ENCODE data around the gene NUDT17. TPM values are rescaled to one million over a fixed set of nuclear protein-coding genes. Genes with fewer than 3 reads are reported as not detected.
"Not testable (repeated sequence)": the region's sequence is repeated elsewhere in the genome, so short reads cannot be mapped to it uniquely, and the experiment has no call there.

Gene NUDT17
- total RNA-seq, 1 experiment from 2014 or later = 1.8 TPM

- H3K4me2 ChIP-seq (ENCODE audit: low read length); H3K9ac ChIP-seq (ENCODE audit: low read length); intact Hi-C loops (cut with micrococcal nuclease); H3K9me2 ChIP-seq (ENCODE audit: insufficient read depth); H3K4me1 ChIP-seq (ENCODE audit: control insufficient read depth in 1 of 2, insufficient read depth in 2 of 2, low read length in 2 of 2); POLR2A ChIA-PET; H3K4me3 ChIP-seq (replicated peaks in 1 of 2; ENCODE audit: low read depth in 1 of 2, low read length in 2 of 2); ATAC-seq; H2AFZ ChIP-seq (ENCODE audit: low read depth, low read length, poor library complexity, severe bottlenecking); H3K27ac ChIP-seq (ENCODE audit: low read depth, low read length); BruUV-seq (replicated peaks); RAD21 ChIA-PET (ENCODE audit: low non-redundant PET in 1 of 2, low total read pairs in 2 of 2, uncharacterized antibody in 2 of 2, unreplicated experiment in 2 of 2); DNase-seq (ENCODE audit: low read depth, low spot score); H4K20me1 ChIP-seq (ENCODE audit: insufficient read depth); H3K27me3 ChIP-seq (ENCODE audit: insufficient read depth, low read length); H3K9me3 ChIP-seq (ENCODE audit: control insufficient read depth in 1 of 2, insufficient read depth in 1 of 2, low read depth in 1 of 2, low read length in 2 of 2); CTCF ChIA-PET: not testable (repeated sequence)
- H3K79me2 ChIP-seq (ENCODE audit: insufficient read depth, low read length) = peaks cover 12% of the 10 kb centered on the region; the same call in 1 of the 2 replicates
- peaks cover 59 to 76% of the 10 kb centered on the region in 2 experiments for H3K36me3 ChIP-seq (ENCODE audit: control insufficient read depth in 1 of 2, insufficient read depth in 2 of 2, low read length in 2 of 2)
These were observed 14.6 kb upstream of the NUDT17 start for GRCh38 chr1:145830810-145831209.

- ChIA-PET POLR2A (no interaction called here), RAD21 (ENCODE audit: low non-redundant PET in 1 of 2, low total read pairs in 2 of 2, uncharacterized antibody in 2 of 2, unreplicated experiment in 2 of 2) (no interaction called here), CTCF (no interaction called here)
- Histone ChIP-seq H3K9ac (ENCODE audit: low read length) (no peak overlapping the region), H3K4me2 (ENCODE audit: low read length) (no peak overlapping the region), H3K36me3 (ENCODE audit: control insufficient read depth in 1 of 2, insufficient read depth in 2 of 2, low read length in 2 of 2) (peaks cover 54 to 73% of the 10 kb centered on the region in 2 experiments), H3K9me3 (ENCODE audit: control insufficient read depth in 1 of 2, insufficient read depth in 1 of 2, low read depth in 1 of 2, low read length in 2 of 2) (no peaks in the 10 kb centered on the region), H3K79me2 (ENCODE audit: insufficient read depth, low read length) (no peaks in the 10 kb centered on the region), H2AFZ (ENCODE audit: low read depth, low read length, poor library complexity, severe bottlenecking) (no peak overlapping the region), H3K27ac (ENCODE audit: low read depth, low read length) (no peak overlapping the region), H3K4me1 (ENCODE audit: control insufficient read depth in 1 of 2, insufficient read depth in 2 of 2, low read length in 2 of 2) (no peaks in the 10 kb centered on the region), H3K9me2 (ENCODE audit: insufficient read depth) (no peaks in the 10 kb centered on the region), H3K27me3 (ENCODE audit: insufficient read depth, low read length) (no peaks in the 10 kb centered on the region), H3K4me3 (replicated peaks in 1 of 2; ENCODE audit: low read depth in 1 of 2, low read length in 2 of 2) (no peak overlapping the region), H4K20me1 (ENCODE audit: insufficient read depth) (no peaks in the 10 kb centered on the region)
- BruUV-seq (replicated peaks) = no TSS peak
- DNase-seq (ENCODE audit: low read depth, low spot score) (no peak), ATAC-seq (no peak)
- intact Hi-C loops (cut with micrococcal nuclease) = no loop called here
- no peak for TF ChIP-seq ATF3 (IDR thresholded peaks at IDR 0.05)
- TF ChIP-seq ZNF274 (IDR thresholded peaks at IDR 0.05; ENCODE audit: low read depth, low read length) = no peak
- no peak for TF ChIP-seq ZFX (IDR thresholded peaks at IDR 0.05)
- TF ChIP-seq TCF7L2 (IDR thresholded peaks at IDR 0.05; ENCODE audit: borderline replicate concordance, extremely low read depth, insufficient read depth, insufficient read length) = no peak
- TF ChIP-seq SP1 (IDR thresholded peaks at IDR 0.05; ENCODE audit: low read depth) = no peak
These were observed 7.8 kb upstream of the NUDT17 start for GRCh38 chr1:145837656-145838055.

All from HCT116 (cell line).